ENCODE data around the gene IQSEC1.

IQSEC1 gene

DNA sequence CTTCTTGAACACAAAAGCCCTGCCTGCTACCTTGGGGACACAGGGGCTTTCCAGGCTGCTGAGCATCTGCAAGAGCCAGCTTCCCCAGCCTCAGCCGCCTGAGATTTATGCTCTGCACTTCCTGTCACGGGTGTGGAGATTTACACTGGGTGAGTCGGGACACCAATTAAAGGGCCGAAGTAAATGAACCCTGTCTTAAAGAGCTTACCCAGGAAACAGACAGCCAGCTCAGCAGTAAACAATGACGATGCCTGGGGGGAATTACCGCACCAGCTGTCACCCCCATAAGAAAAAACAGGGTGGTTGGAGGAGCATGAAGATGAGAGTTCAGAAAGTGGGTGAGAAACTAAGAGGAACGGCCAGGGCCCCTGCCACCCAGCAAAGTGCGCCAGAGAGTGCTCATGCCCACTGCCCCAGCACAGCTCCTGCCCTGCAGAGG, 37.5 kb upstream of the IQSEC1 start:
- TF ChIP-seq FOXP2 (optimal IDR thresholded peaks at IDR 0.05; ENCODE audit: borderline replicate concordance, extremely low read depth, extremely low read length, insufficient read depth) (no peak), TAF1 (IDR thresholded peaks at IDR 0.05; ENCODE audit: borderline replicate concordance, insufficient read depth, low read length) (no peak), SIN3A (IDR thresholded peaks at IDR 0.05; ENCODE audit: borderline replicate concordance, insufficient read depth, low read length) (no peak), POLR2AphosphoS5 (IDR thresholded peaks at IDR 0.05; ENCODE audit: low read depth, low read length) (no peak)
- TF ChIP-seq, protein P1, sequence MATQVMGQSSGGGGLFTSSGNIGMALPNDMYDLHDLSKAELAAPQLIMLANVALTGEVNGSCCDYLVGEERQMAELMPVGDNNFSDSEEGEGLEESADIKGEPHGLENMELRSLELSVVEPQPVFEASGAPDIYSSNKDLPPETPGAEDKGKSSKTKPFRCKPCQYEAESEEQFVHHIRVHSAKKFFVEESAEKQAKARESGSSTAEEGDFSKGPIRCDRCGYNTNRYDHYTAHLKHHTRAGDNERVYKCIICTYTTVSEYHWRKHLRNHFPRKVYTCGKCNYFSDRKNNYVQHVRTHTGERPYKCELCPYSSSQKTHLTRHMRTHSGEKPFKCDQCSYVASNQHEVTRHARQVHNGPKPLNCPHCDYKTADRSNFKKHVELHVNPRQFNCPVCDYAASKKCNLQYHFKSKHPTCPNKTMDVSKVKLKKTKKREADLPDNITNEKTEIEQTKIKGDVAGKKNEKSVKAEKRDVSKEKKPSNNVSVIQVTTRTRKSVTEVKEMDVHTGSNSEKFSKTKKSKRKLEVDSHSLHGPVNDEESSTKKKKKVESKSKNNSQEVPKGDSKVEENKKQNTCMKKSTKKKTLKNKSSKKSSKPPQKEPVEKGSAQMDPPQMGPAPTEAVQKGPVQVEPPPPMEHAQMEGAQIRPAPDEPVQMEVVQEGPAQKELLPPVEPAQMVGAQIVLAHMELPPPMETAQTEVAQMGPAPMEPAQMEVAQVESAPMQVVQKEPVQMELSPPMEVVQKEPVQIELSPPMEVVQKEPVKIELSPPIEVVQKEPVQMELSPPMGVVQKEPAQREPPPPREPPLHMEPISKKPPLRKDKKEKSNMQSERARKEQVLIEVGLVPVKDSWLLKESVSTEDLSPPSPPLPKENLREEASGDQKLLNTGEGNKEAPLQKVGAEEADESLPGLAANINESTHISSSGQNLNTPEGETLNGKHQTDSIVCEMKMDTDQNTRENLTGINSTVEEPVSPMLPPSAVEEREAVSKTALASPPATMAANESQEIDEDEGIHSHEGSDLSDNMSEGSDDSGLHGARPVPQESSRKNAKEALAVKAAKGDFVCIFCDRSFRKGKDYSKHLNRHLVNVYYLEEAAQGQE (IDR thresholded peaks at IDR 0.05; ENCODE audit: insufficient read depth in 1 of 2, low read depth in 2 of 2, low read length in 2 of 2) = no peak

DNA sequence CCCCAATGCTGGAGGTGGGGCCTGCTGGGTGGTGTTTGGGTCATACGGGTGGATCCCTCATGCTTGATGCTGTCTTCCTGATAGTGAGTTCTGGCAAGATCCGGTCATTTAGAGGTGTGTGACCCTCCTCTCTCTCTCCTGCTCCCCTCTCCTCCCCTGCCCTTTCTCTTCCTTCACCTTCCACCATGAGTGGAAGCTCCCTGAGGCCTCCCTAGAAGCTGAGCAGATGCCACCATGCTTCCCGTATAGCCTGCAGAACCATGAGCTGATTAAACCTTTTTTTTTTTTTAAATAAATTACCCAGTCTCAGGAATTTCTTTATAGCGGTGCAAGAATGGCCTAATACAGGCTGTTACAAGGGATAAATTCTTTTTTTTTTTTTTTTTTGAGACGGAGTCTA, 36.3 kb upstream of the IQSEC1 start:
- TF ChIP-seq TAF1 (IDR thresholded peaks at IDR 0.05; ENCODE audit: borderline replicate concordance, insufficient read depth, low read length) (no peak), FOXP2 (optimal IDR thresholded peaks at IDR 0.05; ENCODE audit: borderline replicate concordance, extremely low read depth, extremely low read length, insufficient read depth) (no peak), SIN3A (IDR thresholded peaks at IDR 0.05; ENCODE audit: borderline replicate concordance, insufficient read depth, low read length) (no peak), POLR2AphosphoS5 (IDR thresholded peaks at IDR 0.05; ENCODE audit: low read depth, low read length) (no peak)
- TF ChIP-seq, protein P1 (IDR thresholded peaks at IDR 0.05; ENCODE audit: insufficient read depth in 1 of 2, low read depth in 2 of 2, low read length in 2 of 2) = no peak

DNA sequence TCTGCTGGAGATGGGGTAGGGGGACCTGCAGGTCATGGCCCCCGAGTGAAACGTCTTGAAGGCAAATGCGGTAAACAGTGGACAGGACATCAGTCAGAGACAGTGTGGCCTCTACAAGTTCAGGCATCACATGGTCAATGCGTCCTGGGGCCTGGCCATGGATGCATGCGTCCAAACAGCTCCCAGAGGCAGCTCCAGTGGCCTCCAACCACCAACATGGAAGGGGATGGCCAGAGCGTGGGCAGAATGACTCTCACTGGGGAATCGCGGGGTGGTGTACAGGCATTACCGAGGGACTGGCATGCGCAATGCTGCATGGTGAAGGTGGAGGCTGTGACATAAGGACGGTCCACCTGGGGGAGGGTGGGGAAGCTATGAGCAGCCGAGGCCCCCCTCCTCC, 35.6 kb upstream of the IQSEC1 start:
- TF ChIP-seq POLR2AphosphoS5 (IDR thresholded peaks at IDR 0.05; ENCODE audit: low read depth, low read length) (no peak), SIN3A (IDR thresholded peaks at IDR 0.05; ENCODE audit: borderline replicate concordance, insufficient read depth, low read length) (no peak), FOXP2 (optimal IDR thresholded peaks at IDR 0.05; ENCODE audit: borderline replicate concordance, extremely low read depth, extremely low read length, insufficient read depth) (no peak)
- TF ChIP-seq, protein P1 (IDR thresholded peaks at IDR 0.05; ENCODE audit: insufficient read depth in 1 of 2, low read depth in 2 of 2, low read length in 2 of 2) = no peak

DNA sequence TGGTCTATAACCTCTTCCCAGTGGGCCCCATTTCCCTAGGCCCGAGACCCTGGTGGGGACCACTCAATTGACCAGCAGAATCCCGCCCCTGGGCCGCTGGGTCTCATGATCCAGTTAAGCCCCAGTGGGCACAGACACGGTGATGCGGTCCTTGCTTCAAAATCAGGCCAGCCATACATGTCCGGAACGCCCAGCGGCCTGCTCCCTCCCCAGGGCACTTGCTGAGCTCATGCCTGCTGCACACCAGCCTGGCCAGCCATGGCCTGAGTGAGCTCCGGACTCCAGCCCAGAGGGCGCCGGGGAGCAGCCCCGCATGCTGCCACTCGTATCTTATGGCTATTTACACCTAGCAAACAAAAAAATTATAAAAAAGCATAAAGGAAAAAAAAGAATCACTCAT, 34.4 kb upstream of the IQSEC1 start:
- TF ChIP-seq TAF1 (IDR thresholded peaks at IDR 0.05; ENCODE audit: borderline replicate concordance, insufficient read depth, low read length) (no peak), FOXP2 (optimal IDR thresholded peaks at IDR 0.05; ENCODE audit: borderline replicate concordance, extremely low read depth, extremely low read length, insufficient read depth) (no peak), POLR2AphosphoS5 (IDR thresholded peaks at IDR 0.05; ENCODE audit: low read depth, low read length) (no peak), SIN3A (IDR thresholded peaks at IDR 0.05; ENCODE audit: borderline replicate concordance, insufficient read depth, low read length) (no peak)
- TF ChIP-seq, protein P1 (IDR thresholded peaks at IDR 0.05; ENCODE audit: insufficient read depth in 1 of 2, low read depth in 2 of 2, low read length in 2 of 2) = no peak
